Endothelial cell (in vitro differentiated cells): ENCODE data around the gene ADORA1. TPM values are rescaled to one million over a fixed set of nuclear protein-coding genes. Genes with fewer than 3 reads are reported as not detected.

ENCODE experiments used
- DNase-seq: peaks from one replicate; pipeline ENCODE4 v3.0.0; 2021; ENCODE audit warnings: low spot score
- H3K27ac Mint-ChIP-seq: one replicate; pipeline ENCODE4 v1.8.0; 2021; ENCODE audit warnings: mixed read lengths, inconsistent platforms; ENCODE audit not compliant: unreplicated experiment
- H3K27me3 Mint-ChIP-seq: one replicate; pipeline ENCODE4 v1.8.0; 2021; ENCODE audit warnings: mild to moderate bottlenecking, moderate library complexity, mixed read lengths, inconsistent platforms; ENCODE audit not compliant: unreplicated experiment
- H3K36me3 Mint-ChIP-seq: one replicate; pipeline ENCODE4 v1.8.0; 2021; ENCODE audit warnings: mild to moderate bottlenecking, low read depth, mixed read lengths, inconsistent platforms; ENCODE audit not compliant: unreplicated experiment
- H3K4me1 Mint-ChIP-seq: one replicate; pipeline ENCODE4 v1.8.0; 2021; ENCODE audit warnings: mild to moderate bottlenecking, mixed read lengths, inconsistent platforms; ENCODE audit not compliant: unreplicated experiment
- H3K4me3 Mint-ChIP-seq: one replicate; pipeline ENCODE4 v1.8.0; 2021; ENCODE audit warnings: mild to moderate bottlenecking, mixed read lengths, inconsistent platforms; ENCODE audit not compliant: unreplicated experiment
- H3K9me3 Mint-ChIP-seq: one replicate; pipeline ENCODE4 v1.8.0; 2021; ENCODE audit warnings: mixed read lengths, inconsistent platforms; ENCODE audit not compliant: unreplicated experiment
- total RNA-seq: library from RNA; stranded (reverse); fragmentation: NEBNext Ultra II Directional; extraction: Animal tissue kit (Norgen Biotek cat#: 25700); gene quantifications from one replicate; pipeline ENCODE4 v1.2.1, GENCODE V29; 2021; ENCODE audit not compliant: unreplicated experiment
- TF ChIP-seq, protein P1 (sequence below): fragments of 200-600 bp; sonication (generic); IDR thresholded peaks from one replicate; pipeline ENCODE4 v1.5.0; 2021; ENCODE audit warnings: antibody characterized with exemption; ENCODE audit not compliant: unreplicated experiment

ADORA1 gene
- total RNA-seq, 1 donor from 2014 or later = 16.3 TPM

DNA sequence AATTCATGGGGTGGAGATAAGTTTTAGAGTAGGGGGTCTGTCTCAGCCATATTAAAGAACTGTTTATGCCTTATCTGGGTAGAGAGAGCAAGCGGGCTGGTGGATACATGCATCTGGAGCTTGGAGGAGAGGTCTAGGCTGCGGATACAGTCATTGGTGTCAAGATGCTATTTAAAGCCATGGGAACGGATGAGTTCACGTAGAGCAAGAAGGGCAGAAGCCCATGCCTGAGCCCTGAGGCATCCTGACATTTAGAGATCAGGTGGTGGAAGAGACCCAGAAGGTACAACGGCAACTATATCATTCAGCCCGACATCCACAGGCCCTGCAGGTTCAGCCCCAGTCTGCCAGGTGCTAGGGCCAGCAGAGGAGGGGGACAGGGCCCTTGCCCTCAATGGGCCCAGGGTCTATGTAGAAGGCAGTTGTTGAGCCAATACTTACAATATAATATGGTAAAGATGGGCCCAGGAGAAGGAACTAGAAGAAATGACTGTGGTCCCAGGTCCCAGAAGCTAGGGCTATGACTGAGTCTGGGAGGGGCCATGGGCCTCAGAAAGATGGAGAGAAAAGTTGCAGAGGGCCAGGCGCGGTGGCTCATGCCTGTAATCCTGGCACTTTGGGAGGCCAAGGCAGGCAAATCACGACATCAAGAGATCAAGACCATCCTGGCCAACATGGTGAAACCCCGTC, 74.1 kb downstream of the ADORA1 start:
- peaks cover 2% of the 10 kb centered on the region for H3K27me3 Mint-ChIP-seq
- no peak overlapping the region for H3K4me3 Mint-ChIP-seq
- no peak overlapping the region for H3K27ac Mint-ChIP-seq
- TF ChIP-seq, protein P1, sequence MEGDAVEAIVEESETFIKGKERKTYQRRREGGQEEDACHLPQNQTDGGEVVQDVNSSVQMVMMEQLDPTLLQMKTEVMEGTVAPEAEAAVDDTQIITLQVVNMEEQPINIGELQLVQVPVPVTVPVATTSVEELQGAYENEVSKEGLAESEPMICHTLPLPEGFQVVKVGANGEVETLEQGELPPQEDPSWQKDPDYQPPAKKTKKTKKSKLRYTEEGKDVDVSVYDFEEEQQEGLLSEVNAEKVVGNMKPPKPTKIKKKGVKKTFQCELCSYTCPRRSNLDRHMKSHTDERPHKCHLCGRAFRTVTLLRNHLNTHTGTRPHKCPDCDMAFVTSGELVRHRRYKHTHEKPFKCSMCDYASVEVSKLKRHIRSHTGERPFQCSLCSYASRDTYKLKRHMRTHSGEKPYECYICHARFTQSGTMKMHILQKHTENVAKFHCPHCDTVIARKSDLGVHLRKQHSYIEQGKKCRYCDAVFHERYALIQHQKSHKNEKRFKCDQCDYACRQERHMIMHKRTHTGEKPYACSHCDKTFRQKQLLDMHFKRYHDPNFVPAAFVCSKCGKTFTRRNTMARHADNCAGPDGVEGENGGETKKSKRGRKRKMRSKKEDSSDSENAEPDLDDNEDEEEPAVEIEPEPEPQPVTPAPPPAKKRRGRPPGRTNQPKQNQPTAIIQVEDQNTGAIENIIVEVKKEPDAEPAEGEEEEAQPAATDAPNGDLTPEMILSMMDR = no peak
- H3K9me3 Mint-ChIP-seq = no peaks in the 10 kb centered on the region
- DNase-seq = no peak
- H3K4me1 Mint-ChIP-seq = peaks cover 5% of the 10 kb centered on the region
- H3K36me3 Mint-ChIP-seq = peaks cover 7% of the 10 kb centered on the region

DNA sequence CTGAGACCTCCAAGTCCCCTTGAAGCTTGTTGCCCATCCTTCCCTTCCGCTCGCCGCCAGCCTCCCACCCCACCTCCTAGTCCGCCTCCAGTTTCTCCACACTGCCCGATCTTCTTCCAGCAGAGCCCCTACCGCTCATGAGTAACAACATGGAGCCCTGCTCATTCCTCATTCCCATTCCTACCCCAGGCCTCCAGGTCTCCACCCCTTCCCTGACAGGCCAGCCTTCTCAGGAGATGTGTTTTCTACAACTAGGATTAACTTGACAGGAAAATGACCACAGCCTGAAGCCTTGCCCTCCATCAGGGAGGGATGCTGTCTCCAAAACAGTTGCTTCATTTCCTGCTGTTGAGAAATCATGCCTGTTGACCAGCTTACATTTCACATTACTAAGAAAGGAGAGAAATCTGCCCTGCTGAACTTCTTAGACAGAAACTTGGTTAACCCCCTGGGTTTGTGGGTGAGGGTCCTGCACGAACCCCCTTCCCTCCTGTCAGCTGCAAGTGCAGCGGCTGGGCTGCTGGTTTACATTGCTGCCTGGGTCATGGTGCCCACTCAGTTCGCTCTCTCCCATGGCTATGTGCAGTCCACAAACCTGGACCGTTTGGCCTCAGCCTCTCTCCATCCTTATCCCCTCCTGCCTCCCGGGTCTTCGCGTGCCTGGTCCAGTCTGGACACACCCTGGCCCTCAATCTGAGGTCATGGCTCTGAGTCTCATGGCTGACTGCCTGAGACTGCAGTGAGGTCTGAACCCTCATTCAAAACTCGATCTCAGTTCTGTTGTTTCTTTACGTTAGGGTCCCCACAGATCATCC, 75.1 kb downstream of the ADORA1 start:
- TF ChIP-seq, protein P1 = no peak

DNA sequence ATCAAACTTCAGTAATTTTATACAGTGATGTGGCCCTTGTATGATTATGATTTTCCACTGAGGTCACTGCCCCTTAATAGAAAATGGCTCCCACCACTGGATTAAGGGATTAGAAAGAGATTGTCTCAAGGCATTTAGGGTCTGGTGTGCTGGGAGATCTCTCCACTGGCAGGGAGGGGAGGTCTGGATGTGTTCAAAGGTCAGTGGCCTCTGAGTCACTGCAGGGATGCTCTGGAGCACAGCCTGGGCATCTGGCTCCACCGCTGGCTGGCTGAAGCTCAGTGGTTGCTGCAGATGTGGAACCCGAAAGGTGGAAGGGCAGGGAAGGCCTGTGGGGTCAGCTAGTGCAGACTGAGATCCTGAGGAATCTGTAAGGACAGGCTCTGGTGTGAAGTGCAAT, 77.2 kb downstream of the ADORA1 start:
- no peaks in the 10 kb centered on the region for H3K9me3 Mint-ChIP-seq
- no peak overlapping the region for H3K4me3 Mint-ChIP-seq
- H3K27ac Mint-ChIP-seq = no peak overlapping the region
- H3K27me3 Mint-ChIP-seq = peaks cover 4% of the 10 kb centered on the region
- DNase-seq = no peak
- H3K36me3 Mint-ChIP-seq = no peaks in the 10 kb centered on the region
- peaks cover 7% of the 10 kb centered on the region for H3K4me1 Mint-ChIP-seq
- TF ChIP-seq, protein P1 = no peak

More for the DNA sequence above, 75.1 kb downstream of the ADORA1 start:
- peaks cover 7% of the 10 kb centered on the region for H3K4me1 Mint-ChIP-seq
- H3K36me3 Mint-ChIP-seq = peaks cover 4% of the 10 kb centered on the region
- DNase-seq = no peak
- H3K27me3 Mint-ChIP-seq = peaks cover 4% of the 10 kb centered on the region
- no peaks in the 10 kb centered on the region for H3K9me3 Mint-ChIP-seq
- peak overlapping the region; percentile 37 for H3K27ac Mint-ChIP-seq
- no peak overlapping the region for H3K4me3 Mint-ChIP-seq

DNA sequence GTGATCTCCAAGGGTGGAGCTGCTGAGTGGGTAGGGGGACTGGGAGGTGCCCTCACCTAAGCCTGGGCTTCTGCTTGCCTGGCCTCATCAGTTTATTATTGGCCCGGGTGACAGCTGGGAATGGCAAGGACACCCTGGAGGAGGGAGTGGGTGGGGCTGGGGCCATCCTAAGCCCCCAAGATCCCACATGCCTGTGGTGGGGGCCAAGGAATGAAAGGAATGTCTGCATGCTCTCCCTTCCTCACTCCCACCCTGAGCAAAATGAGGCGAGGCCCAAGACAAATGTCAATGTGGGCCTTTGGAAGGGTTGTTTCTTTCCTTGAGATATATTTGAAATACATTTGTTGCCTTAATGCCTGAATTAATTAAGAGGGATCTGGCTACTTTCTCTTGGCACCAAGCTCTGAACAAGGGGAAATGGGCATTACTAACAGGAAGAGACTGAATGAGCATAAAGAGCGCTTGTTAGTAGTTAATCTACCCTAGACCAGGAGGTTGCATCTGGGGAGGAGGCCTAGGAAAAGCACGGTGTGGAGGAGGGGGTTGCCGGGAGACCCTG, 78.7 kb downstream of the ADORA1 start:
- no peaks in the 10 kb centered on the region for H3K9me3 Mint-ChIP-seq
- no peaks in the 10 kb centered on the region for H3K36me3 Mint-ChIP-seq
- DNase-seq = no peak
- TF ChIP-seq, protein P1 = no peak
- H3K4me1 Mint-ChIP-seq = peaks cover 7% of the 10 kb centered on the region
- H3K4me3 Mint-ChIP-seq = no peak overlapping the region
- peaks cover 2% of the 10 kb centered on the region for H3K27me3 Mint-ChIP-seq
- H3K27ac Mint-ChIP-seq = no peak overlapping the region
